NCI-H1417 treated with DMSO at 0.1 percent for 48 hours (cell line): Measurements from ENCODE around the gene TLR7.

Experiments used
- DNase-seq: peaks from one replicate; lab custom pipeline; 2025; lab: John Stamatoyannopoulos, UW

The TLR7 gene

DNA sequence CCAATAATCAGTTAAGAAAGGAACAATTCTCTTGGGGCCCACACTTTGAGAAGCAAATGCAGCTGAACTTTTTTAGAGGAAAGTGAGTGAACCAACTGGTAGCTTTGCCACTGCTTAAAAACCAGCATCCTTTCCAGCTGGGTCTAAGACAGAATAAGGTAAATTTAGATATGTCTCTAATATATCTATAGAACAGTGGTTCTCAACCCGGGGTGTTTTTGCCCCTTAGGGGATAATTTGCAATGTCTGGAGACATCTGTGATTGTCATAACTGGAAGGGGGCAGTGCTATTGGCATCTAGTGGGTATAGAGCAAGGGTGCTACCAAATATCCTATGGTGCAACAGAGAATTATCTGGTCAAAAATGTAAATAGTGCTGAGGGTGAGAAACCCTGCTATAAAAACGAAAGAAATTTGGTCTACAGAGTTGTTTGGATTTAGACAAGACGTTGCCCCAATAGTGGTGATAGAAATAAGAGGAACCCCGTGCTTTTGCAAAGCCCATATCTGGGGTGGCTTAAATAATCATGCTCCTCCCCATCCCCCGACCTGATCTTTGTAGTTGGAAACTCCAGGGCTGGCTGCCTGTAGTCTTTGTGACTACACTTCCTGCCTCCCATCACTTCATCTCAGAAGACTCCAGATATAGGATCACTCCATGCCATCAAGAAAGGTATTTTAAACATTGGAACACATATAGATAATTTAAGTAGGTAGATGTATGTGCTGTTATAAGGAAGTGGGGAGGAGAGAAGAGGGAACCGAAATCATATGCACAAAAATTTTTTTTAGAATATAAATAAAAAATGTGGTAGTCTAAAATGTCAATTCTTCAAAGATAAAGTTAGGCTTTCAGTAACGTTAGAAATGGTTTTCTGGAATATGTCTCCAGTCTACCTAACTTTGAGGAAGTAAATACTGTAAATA lies at the start of gene TLR7:
Gene TLR7 (plus strand): TSS at position 622 of the 927 bp plus-strand sequence. CDS start 507 bp downstream, outside the sequence.
- DNase-seq: no peak

DNA sequence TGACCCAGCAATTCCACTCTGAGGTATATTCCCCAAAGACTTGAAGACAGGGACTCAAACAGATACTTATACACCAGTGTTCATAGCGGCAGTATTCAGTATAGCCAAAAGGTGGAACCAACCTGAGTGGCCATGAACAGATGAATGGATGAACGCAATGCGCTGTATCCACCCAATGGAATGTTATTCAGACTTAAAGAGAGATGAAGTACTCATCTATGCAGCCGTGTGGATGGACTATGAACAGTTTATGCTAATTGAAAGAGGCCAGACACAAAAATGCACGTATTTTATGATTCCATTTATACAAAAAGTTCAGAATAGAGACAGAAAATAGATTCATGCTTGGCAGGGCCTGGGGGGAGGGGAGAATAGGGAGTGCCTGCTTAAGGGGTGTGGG lies 49.3 kb upstream of the TLR7 start:
- DNase-seq: no peak

DNA sequence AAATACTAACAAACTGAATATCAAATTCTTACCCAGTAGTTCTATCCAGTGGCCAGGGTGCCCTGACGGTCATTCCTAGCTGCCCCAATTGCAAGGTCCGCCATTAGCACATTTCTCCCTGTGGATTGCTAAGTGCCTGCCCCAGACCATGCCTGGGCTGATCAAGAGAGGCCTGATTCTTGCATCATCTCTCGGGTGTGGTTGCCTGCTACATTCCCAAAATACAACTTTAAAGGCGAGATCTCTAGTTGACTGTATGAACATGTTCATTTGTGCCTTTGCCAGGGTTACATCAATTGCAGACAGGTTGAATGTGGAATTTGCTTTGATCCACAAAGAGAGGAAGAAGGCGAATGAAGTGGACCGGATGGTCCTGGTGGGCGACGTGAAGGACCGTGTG lies 47.6 kb upstream of the TLR7 start:
- no peak for DNase-seq

DNA sequence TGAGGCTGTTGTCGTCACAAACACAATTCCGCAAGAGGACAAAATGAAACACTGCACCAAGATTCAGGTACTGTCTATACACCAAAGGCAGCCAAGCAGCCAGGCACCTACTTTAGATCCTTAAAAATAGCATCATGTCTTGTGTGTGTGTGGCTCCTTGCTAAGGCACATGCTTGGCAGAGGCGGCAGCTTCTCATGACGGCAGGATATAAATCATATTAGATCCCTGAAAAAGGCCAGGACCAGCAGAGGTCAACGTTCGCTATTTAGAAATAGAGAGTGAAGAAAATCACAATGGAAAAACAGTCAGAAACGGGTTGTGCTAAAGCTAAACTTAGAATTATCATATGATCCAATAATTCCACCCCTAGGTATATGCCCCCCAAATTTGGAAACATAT lies 46.1 kb upstream of the TLR7 start:
- no peak for DNase-seq

DNA sequence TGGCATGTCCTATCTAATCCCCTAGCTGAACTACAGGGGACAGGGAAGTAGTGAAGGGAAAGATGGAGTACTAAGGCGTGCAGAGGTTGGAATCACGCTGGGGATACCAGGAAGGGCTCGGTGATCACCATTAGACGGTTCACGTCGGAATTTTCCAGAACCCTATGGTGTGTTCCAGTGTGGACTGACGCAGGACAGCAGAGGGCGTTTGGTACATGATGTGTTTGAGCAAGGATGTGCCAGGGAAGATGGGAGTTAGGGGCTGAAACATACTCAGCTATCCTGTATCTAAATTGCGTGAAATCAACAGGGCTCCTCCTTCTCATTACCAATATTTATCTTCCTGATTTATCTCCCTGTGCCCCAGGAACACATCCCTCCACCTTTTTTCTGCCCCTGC lies 41.9 kb upstream of the TLR7 start:
- DNase-seq: no peak

DNA sequence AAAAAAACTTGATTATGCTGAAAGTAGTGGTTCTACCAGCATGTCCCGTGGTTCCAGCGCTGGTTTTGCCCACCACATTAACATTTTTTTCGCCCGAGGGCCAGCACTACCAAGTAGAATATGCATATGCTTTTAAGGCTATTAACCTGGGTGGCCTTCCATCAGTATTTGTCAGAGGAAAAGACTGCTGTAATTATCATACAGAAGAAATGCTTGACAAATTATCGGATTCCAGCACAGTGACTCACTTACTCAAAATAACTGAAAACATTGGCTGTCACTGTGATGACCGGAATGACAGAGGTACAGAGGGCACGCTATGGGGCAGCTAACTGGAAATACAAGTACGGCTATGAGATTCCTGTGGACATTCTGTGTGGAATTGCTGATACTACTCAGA lies 41.1 kb upstream of the TLR7 start:
- DNase-seq: no peak

DNA sequence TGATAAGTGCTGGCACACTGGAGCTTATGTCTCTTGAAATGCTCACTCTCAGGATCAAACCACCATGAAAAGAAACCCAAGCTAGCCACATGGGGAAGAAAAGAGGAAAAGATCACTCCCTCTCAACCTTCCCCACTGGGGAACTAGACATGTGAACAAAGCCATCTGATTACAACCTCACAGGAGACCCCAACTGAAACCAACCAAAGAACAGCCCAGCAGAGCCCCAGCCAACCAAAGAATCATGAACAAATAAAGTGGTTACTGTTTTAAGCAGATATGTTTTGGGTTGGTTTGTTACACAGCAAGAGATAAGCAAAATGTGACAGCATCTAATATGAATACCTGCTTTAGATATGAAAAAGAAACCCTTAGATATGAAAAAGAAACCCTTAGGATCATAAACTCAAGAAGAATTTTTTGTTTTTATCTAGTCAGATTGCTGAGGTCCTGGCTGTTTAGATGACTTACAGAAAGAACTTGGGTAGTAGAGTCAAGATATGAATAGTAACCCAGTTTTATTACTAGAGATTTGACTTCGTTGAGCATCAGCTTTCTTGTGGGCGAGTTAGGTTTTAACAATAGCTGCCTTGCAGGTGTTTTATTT lies 23.7 kb upstream of the TLR7 start:
- DNase-seq: no peak

DNA sequence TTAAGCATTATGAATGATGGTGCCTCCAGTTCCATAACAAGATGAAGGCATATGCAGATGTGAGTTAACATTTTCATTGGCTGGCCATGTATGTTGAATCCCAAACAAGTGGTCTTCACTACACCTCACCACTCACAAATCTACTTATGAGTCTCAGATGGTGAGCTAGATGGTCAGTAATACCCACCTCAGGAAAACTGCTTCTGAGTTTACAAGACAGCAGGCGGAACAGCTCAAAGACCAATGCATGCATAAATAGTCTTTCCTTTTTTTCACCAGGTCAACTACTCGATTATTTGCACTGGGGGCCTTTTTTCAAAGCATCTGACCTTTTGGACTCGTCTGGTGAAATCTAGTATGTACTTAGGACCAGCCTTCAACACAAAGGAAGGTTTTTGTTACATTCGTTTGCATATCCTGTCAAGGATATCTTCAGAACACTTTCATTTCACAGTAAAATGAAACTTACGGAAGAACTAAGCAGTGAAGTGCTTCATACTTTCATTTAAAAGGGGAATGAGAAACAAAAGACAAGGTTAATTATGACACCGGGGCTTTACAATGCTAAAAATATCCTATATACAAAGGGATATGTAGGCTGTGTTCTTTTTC lies 23.1 kb upstream of the TLR7 start:
- no peak for DNase-seq

DNA sequence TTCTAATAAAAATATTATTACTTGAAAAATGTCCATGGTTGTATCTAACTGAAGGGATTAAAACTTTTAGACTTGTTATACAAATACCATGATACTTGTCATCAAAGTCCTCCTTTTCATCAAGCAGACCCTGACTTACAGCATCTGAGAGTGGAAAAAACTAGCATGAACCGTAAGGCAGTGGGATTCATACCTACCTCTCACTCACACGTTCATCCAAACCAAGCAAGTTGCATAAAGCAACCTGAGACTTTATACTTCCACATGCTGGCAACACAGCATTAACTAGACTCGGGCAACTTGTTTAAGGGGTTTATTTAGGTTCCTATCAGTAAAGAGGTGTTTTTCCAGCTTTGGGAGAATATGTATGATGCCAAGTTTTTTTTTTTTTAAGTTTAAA lies 22.6 kb upstream of the TLR7 start:
- DNase-seq: no peak

DNA sequence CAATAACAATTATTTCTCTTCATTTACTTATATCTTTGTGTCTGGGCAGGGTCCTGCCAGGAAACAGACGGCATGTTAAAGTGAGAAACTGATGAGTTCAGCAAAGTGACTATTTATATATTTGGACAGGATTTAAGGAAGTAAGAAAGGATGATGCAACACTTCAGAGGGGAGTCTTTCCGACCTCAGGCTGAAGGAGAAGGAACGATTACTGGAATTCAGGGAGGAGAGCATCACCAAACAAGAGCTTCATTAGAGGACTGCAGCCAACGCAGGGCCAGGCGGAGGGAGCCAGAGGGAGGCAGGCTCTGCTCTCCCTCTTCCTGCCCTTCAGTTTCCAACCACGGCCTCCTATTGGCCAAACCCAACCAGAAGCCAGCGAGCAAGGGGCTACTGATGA lies 1.5 kb upstream of the TLR7 start:
- DNase-seq: no peak

DNA sequence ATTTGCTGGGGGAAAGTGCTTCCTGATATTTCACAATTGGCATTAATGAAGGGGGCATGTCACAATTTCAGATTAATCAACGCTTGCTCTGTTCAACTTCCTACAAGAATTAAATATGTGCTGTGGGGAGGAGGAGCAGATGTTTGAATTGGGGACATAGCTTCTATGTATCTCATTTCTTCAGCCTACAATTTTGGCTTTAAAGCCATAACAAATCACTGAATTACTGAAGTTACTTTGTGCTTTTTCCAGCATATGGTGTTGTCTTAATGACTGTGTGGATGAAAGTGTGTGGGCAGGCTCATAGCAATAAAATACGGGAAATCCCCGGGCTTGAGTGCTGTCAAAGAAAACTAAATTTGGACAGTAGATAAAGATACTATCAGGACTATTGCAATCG lies 813 bp downstream of the TLR7 start:
- DNase-seq: no peak

DNA sequence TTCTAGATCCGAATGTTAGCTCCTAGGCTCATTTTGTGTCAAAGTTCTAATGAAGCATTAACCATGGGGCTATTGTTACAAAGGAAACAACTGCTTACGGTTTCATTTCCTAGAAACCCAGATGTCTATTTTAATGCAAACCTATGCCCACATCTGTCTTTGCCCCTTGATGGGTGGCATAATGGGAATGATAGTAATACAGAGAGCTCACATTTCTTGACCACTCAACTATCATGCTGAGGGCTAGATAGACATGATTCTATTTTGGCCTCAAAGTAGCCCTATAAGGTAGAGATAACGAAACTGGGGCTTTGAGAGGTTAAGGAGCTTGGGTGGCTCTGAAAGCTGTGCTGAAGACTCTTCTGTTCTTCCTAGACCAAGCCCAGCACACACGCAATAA lies 1.9 kb downstream of the TLR7 start:
- DNase-seq: no peak

DNA sequence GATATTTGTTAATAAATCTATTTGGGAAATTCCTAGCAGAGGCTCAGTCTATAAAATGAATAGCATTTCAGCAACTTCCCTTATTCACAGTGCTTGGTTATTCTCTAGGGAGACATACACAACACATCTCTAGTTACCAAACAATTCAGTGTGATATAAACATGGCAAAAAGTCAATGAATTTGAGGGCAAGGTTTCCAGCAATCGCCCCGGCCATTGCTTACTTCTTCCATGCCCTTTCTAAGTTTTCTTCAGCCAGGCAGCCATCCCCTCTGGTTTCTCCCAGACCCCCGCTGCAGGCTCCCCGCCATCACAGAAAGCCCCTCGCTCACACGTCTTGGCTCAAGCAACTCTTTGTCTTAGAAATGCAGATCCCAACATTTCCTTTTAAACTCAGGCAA lies 4.4 kb downstream of the TLR7 start:
- DNase-seq: no peak

DNA sequence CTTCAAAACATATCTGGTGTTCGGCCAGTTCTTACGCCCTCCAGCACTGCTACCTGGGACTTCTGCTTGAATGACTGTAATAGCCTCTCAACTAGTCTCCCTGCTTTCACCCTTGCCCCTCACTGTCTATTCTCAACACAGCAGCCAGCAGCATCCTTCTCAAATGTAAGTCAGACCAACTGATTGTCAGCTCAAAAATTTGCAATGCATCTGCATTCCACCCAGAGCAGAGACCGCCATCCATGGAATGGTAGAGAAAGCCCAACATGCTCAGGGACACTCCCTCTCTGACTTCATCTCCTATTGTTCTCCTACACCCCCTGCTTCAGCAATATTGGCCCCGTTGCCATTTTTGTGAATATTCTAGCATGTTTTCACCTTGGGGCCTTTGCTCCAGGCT lies 5.9 kb downstream of the TLR7 start:
- DNase-seq: no peak

DNA sequence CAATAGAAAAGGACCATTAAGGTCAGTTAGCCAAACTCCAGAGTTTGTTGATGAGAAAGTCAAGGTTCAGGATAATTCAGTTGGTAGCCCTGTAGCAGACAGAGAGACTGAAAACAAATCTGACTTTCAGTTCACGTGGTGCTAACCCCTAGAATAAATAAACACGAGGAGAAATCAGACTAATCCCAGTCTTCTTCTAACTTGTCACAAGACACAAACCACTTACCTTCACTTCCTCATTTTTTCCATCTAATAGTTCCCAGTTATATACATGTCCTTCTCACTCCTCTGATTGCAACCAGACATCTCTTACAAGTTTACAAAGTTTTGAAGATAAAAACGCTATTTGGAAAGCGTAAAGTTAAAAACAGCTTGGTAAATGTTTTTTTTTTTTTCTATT lies 7.7 kb downstream of the TLR7 start:
- DNase-seq: no peak

DNA sequence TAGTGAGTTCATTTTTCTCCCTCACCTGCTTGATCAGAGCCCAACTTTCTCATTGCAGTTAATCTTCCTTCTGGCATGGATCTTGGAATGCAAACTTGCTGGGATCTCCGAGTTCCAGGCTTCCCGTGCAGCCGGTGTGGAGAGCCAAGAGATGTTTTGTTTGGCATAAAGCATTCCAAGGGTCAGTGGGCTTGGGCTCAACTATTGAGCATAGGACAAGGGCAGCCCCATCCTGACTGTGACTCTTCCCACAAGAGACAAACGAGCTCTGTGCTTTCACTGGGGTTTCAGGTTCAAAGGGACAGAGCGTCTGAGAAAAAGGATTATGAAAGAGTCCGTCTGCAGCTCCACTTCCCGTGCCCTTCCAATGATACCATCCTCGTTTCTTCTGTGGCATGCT lies 10.5 kb downstream of the TLR7 start:
- no peak for DNase-seq

DNA sequence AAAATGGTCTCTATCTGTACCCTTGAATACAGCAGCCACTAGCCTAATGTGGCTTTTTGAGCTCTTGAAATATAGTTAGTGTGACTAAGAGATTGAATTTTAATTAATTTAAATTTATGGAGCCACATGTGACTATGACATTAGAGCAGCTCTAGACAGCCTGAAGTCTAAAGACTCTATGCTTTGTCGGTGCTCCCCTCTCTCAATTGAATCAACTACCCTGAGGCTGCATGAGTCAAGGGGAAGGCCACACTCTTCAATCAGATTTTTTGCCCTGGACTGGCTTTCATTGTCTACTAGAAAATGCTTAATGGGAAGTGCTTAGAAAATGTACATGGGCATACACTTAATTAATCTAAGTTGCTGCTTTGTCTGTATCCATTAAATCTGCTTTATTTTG lies 11.7 kb downstream of the TLR7 start:
- no peak for DNase-seq

DNA sequence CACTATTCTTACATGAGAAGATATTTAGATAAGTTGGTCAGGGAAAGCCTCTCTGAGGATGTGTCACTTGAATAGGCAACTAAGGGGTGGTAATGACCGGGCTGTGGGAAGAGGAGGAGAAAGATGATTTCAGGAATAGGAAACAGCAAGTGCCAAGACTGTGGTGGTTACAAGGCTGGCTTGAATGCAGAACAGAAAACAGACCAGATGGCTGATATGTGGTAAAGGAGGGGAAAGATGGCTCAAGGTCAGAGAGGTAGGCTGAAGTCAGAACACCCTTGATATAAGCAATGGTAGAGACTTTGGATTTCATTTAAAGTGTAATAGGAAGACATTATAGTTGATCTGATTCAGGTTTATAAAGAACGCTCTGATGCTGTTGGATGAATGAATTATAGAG lies 15.0 kb downstream of the TLR7 start:
- DNase-seq: no peak

DNA sequence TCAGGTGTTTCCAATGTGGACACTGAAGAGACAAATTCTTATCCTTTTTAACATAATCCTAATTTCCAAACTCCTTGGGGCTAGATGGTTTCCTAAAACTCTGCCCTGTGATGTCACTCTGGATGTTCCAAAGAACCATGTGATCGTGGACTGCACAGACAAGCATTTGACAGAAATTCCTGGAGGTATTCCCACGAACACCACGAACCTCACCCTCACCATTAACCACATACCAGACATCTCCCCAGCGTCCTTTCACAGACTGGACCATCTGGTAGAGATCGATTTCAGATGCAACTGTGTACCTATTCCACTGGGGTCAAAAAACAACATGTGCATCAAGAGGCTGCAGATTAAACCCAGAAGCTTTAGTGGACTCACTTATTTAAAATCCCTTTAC lies 18.6 kb downstream of the TLR7 start:
- no peak for DNase-seq

DNA sequence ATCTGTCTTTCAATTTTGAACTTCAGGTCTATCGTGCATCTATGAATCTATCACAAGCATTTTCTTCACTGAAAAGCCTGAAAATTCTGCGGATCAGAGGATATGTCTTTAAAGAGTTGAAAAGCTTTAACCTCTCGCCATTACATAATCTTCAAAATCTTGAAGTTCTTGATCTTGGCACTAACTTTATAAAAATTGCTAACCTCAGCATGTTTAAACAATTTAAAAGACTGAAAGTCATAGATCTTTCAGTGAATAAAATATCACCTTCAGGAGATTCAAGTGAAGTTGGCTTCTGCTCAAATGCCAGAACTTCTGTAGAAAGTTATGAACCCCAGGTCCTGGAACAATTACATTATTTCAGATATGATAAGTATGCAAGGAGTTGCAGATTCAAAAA lies 19.7 kb downstream of the TLR7 start:
- DNase-seq: no peak

DNA sequence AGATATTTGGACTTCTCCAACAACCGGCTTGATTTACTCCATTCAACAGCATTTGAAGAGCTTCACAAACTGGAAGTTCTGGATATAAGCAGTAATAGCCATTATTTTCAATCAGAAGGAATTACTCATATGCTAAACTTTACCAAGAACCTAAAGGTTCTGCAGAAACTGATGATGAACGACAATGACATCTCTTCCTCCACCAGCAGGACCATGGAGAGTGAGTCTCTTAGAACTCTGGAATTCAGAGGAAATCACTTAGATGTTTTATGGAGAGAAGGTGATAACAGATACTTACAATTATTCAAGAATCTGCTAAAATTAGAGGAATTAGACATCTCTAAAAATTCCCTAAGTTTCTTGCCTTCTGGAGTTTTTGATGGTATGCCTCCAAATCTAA lies 20.3 kb downstream of the TLR7 start:
- DNase-seq: no peak

DNA sequence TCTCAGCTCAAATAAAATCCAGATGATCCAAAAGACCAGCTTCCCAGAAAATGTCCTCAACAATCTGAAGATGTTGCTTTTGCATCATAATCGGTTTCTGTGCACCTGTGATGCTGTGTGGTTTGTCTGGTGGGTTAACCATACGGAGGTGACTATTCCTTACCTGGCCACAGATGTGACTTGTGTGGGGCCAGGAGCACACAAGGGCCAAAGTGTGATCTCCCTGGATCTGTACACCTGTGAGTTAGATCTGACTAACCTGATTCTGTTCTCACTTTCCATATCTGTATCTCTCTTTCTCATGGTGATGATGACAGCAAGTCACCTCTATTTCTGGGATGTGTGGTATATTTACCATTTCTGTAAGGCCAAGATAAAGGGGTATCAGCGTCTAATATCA lies 20.9 kb downstream of the TLR7 start:
- DNase-seq: no peak

DNA sequence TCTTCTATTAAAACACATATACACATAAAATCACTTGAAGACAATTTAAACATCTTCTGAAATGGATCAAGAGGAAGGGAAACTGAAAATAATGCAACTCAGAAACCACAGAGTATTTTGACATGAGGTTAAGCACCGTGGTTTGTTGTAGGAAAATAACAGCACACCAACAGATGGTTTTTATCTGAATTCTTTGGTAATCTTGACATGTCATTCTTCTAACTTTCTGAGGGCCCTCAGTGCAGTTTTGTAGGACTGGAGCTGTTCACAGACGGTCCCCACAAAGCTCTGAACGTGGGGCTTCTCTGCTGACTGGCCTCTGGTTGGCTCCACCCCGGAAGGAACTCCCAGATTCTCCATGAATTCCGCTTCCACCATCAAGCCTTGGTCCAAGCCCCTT lies 23.6 kb downstream of the TLR7 start:
- no peak for DNase-seq
